Transverse colon (tissue), 4 donors: Measurements from ENCODE around the gene GPR176. TPM values are rescaled to one million over a fixed set of nuclear protein-coding genes. Genes with fewer than 3 reads are reported as not detected.
A peak's percentile ranks its signal among the peaks of the same experiment; 100 is the strongest.

Experiments used
- DNase-seq: peaks from one replicate; pipeline ENCODE4 v3.0.0-alpha.2; 2019
- H3K27ac ChIP-seq, 4 donors: fragments of 200-600 bp; sonication (generic); 2 replicates each; pipeline ENCODE4 v1.5.1; 2016 to 2018; ENCODE audit warnings: inconsistent platforms in 4 of 4
- H3K27me3 ChIP-seq: fragments of 200-600 bp; sonication (generic); 2 replicates; pipeline ENCODE4 v1.5.1; 2017; ENCODE audit warnings: inconsistent platforms
- H3K36me3 ChIP-seq, 4 donors: fragments of 200-600 bp; sonication (generic); 2 replicates each; pipeline ENCODE4 v1.5.1; 2017 to 2019; ENCODE audit warnings: inconsistent platforms in 4 of 4
- H3K4me1 ChIP-seq, 4 donors: fragments of 200-600 bp; sonication (generic); 2 replicates each; pipeline ENCODE4 v1.5.1; 2017 to 2020; ENCODE audit warnings: inconsistent platforms in 4 of 4
- H3K4me3 ChIP-seq, 4 donors: fragments of 200-600 bp; sonication (generic); 1 replicate in 1 of 4; 2 replicates in 3 of 4; pipeline versions ENCODE4 v1.5.1 to v1.6.1; 2017 to 2019; ENCODE audit warnings: inconsistent platforms in 4 of 4
- H3K9me3 ChIP-seq, 2 donors: fragments of 200-600 bp; sonication (generic); 2 replicates each; pipeline ENCODE4 v1.5.1; 2017 to 2019; ENCODE audit warnings: inconsistent platforms in 2 of 2
- EP300 ChIP-seq: sonication (generic); formaldehyde crosslinking; IDR thresholded peaks from one replicate; pipeline ENCODE4 v1.6.1; 2017; ENCODE audit warnings: antibody characterized with exemption, low read depth
- POLR2A ChIP-seq: fragments of 450-650 bp; IDR thresholded peaks from one replicate; pipeline ENCODE4 v1.6.1; 2016; ENCODE audit warnings: antibody characterized with exemption, mild to moderate bottlenecking, moderate library complexity
- POLR2AphosphoS5 ChIP-seq, 3 donors: sonication (generic); formaldehyde crosslinking; IDR thresholded peaks; one replicate each; pipeline ENCODE4 v1.6.1; 2016; ENCODE audit warnings: antibody characterized with exemption in 3 of 3
- WGBS, 2 donors: methylation state at CpG; one replicate each; pipeline ENCODE4 v1.1.5; 2018; ENCODE audit warnings: low coverage in 1 of 2; 5-methylcytosine and 5-hydroxymethylcytosine counted together
- in situ Hi-C, 4 donors: fragments of 200-750 bp; cut with MboI; loops; one replicate each; pipeline versions ENCODE4 v1.15.0 to v1.15.1; 2017; ENCODE audit warnings: low sequenced_read_pairs in 3 of 4, low pct_ligation_motif_present in 1 of 4, low pct_unique_long_range_greater_than_20kb in 1 of 4
- intact Hi-C: fragments of 100-400 bp; cut with DNase I; formaldehyde crosslinking; loops from one replicate; pipeline ENCODE4 v1.15.1; 2023; ENCODE audit warnings: low total_unique reads
- total RNA-seq, 4 donors: library from RNA; depleted of rRNA; stranded (reverse); fragments of >200 nt; gene quantifications; one replicate each; pipeline ENCODE4 v1.1.0, GENCODE V29; 2016
- TF ChIP-seq, protein P1 (sequence below), 5 experiments: fragments of 200-600 bp in 3 of 5; fragments of 450-650 bp in 2 of 5; sonication (generic) in 3 of 5; IDR thresholded peaks; 1 replicate in 2 of 5; 2 replicates in 3 of 5; pipeline ENCODE4 v1.5.1; 2016 to 2017; ENCODE audit warnings: antibody characterized with exemption in 5 of 5, inconsistent platforms in 3 of 5, mild to moderate bottlenecking in 2 of 5, moderate library complexity in 1 of 5

GPR176 gene, protein sequence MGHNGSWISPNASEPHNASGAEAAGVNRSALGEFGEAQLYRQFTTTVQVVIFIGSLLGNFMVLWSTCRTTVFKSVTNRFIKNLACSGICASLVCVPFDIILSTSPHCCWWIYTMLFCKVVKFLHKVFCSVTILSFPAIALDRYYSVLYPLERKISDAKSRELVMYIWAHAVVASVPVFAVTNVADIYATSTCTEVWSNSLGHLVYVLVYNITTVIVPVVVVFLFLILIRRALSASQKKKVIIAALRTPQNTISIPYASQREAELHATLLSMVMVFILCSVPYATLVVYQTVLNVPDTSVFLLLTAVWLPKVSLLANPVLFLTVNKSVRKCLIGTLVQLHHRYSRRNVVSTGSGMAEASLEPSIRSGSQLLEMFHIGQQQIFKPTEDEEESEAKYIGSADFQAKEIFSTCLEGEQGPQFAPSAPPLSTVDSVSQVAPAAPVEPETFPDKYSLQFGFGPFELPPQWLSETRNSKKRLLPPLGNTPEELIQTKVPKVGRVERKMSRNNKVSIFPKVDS
- 10 to 100 TPM in 1 of 4 donors, 1 to 10 TPM in 2, not detected in 1; 1.6 to 10.9 (median 2.5) TPM for total RNA-seq

GRCh38 chr15:39919748-39920509 is at the start of gene GPR176:
Gene GPR176, minus strand, starts transcription at chr15:39920266. Its CDS starts 240 bp downstream, at chr15:39920026.
- TF ChIP-seq POLR2A (peak; percentile 16), POLR2AphosphoS5 (IDR thresholded peaks at IDR 0.05) (peak in 1 of 3 donors; percentile 29), EP300 (no peak)

GRCh38 chr15:39969002-39969394 is 48.9 kb upstream of the GPR176 start:
- intact Hi-C loops, result no loop called here
- Histone ChIP-seq H3K9me3 (no peaks in the 10 kb centered on the region), H3K4me3 (no peak overlapping the region), H3K36me3 (peaks cover 0 to 23% (median 5%) of the 10 kb centered on the region in 4 donors), H3K4me1 (peaks cover 0 to 11% (median 8%) of the 10 kb centered on the region in 4 donors), H3K27ac (peak overlapping the region in 1 of 4 donors; percentile 70), H3K27me3 (no peaks in the 10 kb centered on the region)
- 76 to 93% methylated on average over 2 of the region's 2 CpGs for WGBS, 2 donors
- no peak for DNase-seq
- TF ChIP-seq POLR2AphosphoS5 (IDR thresholded peaks at IDR 0.05) (no peak), EP300 (no peak), POLR2A (no peak)
- TF ChIP-seq, protein P1, sequence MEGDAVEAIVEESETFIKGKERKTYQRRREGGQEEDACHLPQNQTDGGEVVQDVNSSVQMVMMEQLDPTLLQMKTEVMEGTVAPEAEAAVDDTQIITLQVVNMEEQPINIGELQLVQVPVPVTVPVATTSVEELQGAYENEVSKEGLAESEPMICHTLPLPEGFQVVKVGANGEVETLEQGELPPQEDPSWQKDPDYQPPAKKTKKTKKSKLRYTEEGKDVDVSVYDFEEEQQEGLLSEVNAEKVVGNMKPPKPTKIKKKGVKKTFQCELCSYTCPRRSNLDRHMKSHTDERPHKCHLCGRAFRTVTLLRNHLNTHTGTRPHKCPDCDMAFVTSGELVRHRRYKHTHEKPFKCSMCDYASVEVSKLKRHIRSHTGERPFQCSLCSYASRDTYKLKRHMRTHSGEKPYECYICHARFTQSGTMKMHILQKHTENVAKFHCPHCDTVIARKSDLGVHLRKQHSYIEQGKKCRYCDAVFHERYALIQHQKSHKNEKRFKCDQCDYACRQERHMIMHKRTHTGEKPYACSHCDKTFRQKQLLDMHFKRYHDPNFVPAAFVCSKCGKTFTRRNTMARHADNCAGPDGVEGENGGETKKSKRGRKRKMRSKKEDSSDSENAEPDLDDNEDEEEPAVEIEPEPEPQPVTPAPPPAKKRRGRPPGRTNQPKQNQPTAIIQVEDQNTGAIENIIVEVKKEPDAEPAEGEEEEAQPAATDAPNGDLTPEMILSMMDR (IDR thresholded peaks at IDR 0.05), result no peak
- in situ Hi-C loops, result no loop called here

More at GRCh38 chr15:39919748-39920509, at the start of gene GPR176:
- peaks cover 0 to 16% (median 14%) of the 10 kb centered on the region in 4 donors for H3K4me1 ChIP-seq
- no peaks in the 10 kb centered on the region for H3K9me3 ChIP-seq
- H3K36me3 ChIP-seq, result no peaks in the 10 kb centered on the region
- intact Hi-C loops (no loop called here), in situ Hi-C loops (no loop called here)
- WGBS, 2 donors, result 0 to 3% methylated on average over 4 to 27 of the region's 84 CpGs
- peak within 1 kb of the TSS; percentile 45 to 64 (median 58) for H3K4me3 ChIP-seq
- H3K27me3 ChIP-seq, result peaks cover 40% of the 10 kb centered on the region
- peak within 1 kb of the TSS; percentile 65 to 69 (median 68) for H3K27ac ChIP-seq
- peak; percentile 22 for DNase-seq

DNA sequence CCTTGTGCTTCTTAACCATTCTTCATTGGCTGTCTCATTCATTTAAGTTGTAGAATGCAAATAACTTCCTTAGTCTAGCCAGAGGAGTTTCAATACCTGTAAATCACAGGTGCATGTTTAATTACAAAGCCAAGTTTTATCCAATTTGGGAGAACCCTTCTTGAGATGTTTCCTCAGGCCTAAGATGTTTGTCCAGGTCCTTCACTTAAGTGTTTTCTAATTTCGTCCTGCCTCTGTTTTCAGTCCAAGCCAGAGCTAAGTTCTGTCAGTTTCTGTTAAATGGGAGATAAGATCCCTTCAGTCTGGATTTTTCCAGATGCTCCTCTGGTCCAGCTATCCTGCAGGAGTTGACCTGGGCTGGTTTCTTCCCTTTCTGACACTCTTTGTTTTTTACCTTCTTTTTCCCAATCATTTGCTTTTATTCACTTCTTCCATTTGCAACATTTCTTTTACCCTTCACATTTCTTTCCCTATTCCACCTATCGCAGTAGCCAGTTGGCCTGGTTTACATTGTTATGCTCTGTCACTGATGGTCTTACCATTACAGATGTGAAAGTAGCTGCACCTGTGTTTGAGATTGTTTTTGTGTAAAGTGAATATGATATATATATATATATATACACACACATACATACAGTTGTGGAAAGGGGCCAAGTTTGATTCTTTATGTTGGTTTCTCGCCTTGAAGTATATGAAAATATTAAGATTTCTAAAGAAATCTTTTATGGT is 48.4 kb upstream of the GPR176 start:
- in situ Hi-C loops, result no loop called here

DNA sequence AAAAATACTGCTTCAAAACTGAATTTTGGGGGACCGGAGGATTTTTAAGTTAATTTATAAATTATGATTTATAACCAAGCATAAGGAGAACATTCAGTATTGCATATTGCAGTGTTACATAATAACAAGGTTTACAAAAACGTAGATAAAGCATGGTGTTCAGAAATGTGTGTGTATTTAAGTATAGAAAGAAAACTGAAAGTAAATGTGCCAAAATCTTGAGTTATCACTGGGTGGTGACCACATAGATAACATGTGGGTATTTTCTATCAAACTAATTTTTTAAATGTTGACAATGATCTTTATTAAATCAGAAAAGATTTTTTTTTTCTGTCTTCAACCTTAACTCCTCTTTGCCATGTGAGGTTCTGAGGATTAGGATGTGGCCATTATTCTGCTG is 46.5 kb upstream of the GPR176 start:
- no peak overlapping the region for H3K4me3 ChIP-seq
- no peaks in the 10 kb centered on the region for H3K9me3 ChIP-seq
- 62 to 70% methylated on average over 2 of the region's 2 CpGs for WGBS, 2 donors
- H3K4me1 ChIP-seq, result peaks cover 0 to 11% (median 8%) of the 10 kb centered on the region in 4 donors
- peaks cover 0 to 15% (median 5%) of the 10 kb centered on the region in 4 donors for H3K36me3 ChIP-seq
- in situ Hi-C loops, result no loop called here
- H3K27ac ChIP-seq, result no peak overlapping the region
- TF ChIP-seq, protein P1 (IDR thresholded peaks at IDR 0.05), result no peak
- no peak for TF ChIP-seq POLR2AphosphoS5 (IDR thresholded peaks at IDR 0.05)
- TF ChIP-seq POLR2A, result no peak
- no peak for TF ChIP-seq EP300
- no peaks in the 10 kb centered on the region for H3K27me3 ChIP-seq
- intact Hi-C loops, result no loop called here
- DNase-seq, result no peak

More for the DNA sequence above, 48.4 kb upstream of the GPR176 start:
- Histone ChIP-seq H3K9me3 (no peaks in the 10 kb centered on the region), H3K4me1 (peaks cover 0 to 11% (median 8%) of the 10 kb centered on the region in 4 donors), H3K4me3 (no peak overlapping the region), H3K27me3 (no peaks in the 10 kb centered on the region), H3K36me3 (peaks cover 0 to 22% (median 5%) of the 10 kb centered on the region in 4 donors), H3K27ac (no peak overlapping the region)
- DNase-seq, result no peak
- TF ChIP-seq, protein P1 (IDR thresholded peaks at IDR 0.05), result no peak
- no peak for TF ChIP-seq POLR2AphosphoS5 (IDR thresholded peaks at IDR 0.05)
- no peak for TF ChIP-seq POLR2A
- TF ChIP-seq EP300, result no peak
- intact Hi-C loops, result no loop called here
- 81 to 93% methylated on average over 2 to 3 of the region's 3 CpGs for WGBS, 2 donors
